CD4-positive, alpha-beta memory T cell (primary cell): Measurements from ENCODE around the gene VSTM2B. TPM values are rescaled to one million over a fixed set of nuclear protein-coding genes. Genes with fewer than 3 reads are reported as not detected.

Source experiments
- CTCF ChIA-PET: fragments of 350-600 bp; sonication (Branson Sonifier 250); formaldehyde crosslinking; loops from one replicate; lab custom pipeline; 2021; ENCODE audit warnings: inconsistent platforms; ENCODE audit not compliant: partially characterized antibody; lab: Charles Lee
- POLR2A ChIA-PET: fragments of 350-600 bp; sonication (Branson Sonifier 250); formaldehyde crosslinking; loops from one replicate; lab custom pipeline; 2021; ENCODE audit not compliant: partially characterized antibody; lab: Charles Lee
- DNase-seq, 5 donors: peaks; one replicate each; pipeline versions ENCODE4 v3.0.0 to v3.0.0-alpha.2; 2020 to 2022; ENCODE audit warnings: mixed read lengths in 1 of 5
- H3K27ac ChIP-seq: one replicate; pipeline ENCODE4 v1.7.0; 2013; ENCODE audit warnings: low read depth, low read length
- H3K27me3 ChIP-seq: 2 replicates; pipeline ENCODE4 v1.7.0; 2013; ENCODE audit warnings: mild to moderate bottlenecking, low read length, moderate library complexity; ENCODE audit not compliant: insufficient read depth
- H3K36me3 ChIP-seq: 2 replicates; pipeline ENCODE4 v1.7.0; 2013; ENCODE audit warnings: mild to moderate bottlenecking, low read length, moderate library complexity; ENCODE audit not compliant: insufficient read depth
- H3K4me1 ChIP-seq: 2 replicates; pipeline ENCODE4 v1.7.0; 2013; ENCODE audit warnings: mild to moderate bottlenecking, low read length, moderate library complexity; ENCODE audit not compliant: insufficient read depth
- H3K4me3 ChIP-seq, 2 donors: one replicate each; pipeline ENCODE4 v1.7.0; 2013; ENCODE audit warnings: low read length in 2 of 2, mild to moderate bottlenecking in 1 of 2
- H3K9me3 ChIP-seq, 2 donors: one replicate each; pipeline ENCODE4 v1.7.0; 2013; ENCODE audit warnings: low read length in 2 of 2, control low read depth in 1 of 2; ENCODE audit not compliant: control insufficient read depth in 1 of 2
- H3K27ac Mint-ChIP-seq, 7 donors: one replicate each; pipeline ENCODE4 v1.8.0; 2020 to 2021; ENCODE audit warnings: mixed read lengths in 7 of 7, mild to moderate bottlenecking in 6 of 7, inconsistent platforms in 3 of 7, moderate library complexity in 3 of 7
- H3K27me3 Mint-ChIP-seq, 2 donors: one replicate each; pipeline ENCODE4 v1.8.0; 2020 to 2021; ENCODE audit warnings: mixed read lengths in 2 of 2
- H3K36me3 Mint-ChIP-seq, 2 donors: one replicate each; pipeline ENCODE4 v1.8.0; 2020 to 2021; ENCODE audit warnings: mixed read lengths in 2 of 2, inconsistent platforms in 1 of 2, mild to moderate bottlenecking in 1 of 2
- H3K4me1 Mint-ChIP-seq, 4 donors: one replicate each; pipeline ENCODE4 v1.8.0; 2020 to 2021; ENCODE audit warnings: mixed read lengths in 4 of 4, mild to moderate bottlenecking in 1 of 4
- H3K4me3 Mint-ChIP-seq, 8 donors: one replicate each; pipeline ENCODE4 v1.8.0; 2020 to 2021; ENCODE audit warnings: mixed read lengths in 8 of 8, mild to moderate bottlenecking in 7 of 8, moderate library complexity in 6 of 8, inconsistent platforms in 3 of 8
- H3K9me3 Mint-ChIP-seq, 8 donors: one replicate each; pipeline ENCODE4 v1.8.0; 2020 to 2021; ENCODE audit warnings: mixed read lengths in 8 of 8, mild to moderate bottlenecking in 5 of 8, inconsistent platforms in 3 of 8, moderate library complexity in 1 of 8
- intact Hi-C: fragments of 100-400 bp; cut with micrococcal nuclease; formaldehyde crosslinking; loops from one replicate; pipeline ENCODE4 v1.15.1; 2023
- polyA plus RNA-seq, 2 donors: library from polyadenylated mRNA; unstranded; fragments of 300-500 nt; fragmentation: Illumina TruSeq; gene quantifications; one replicate each; pipeline ENCODE4 v1.2.3, GENCODE V29; 2021
- total RNA-seq, 2 experiments: library from RNA; stranded (reverse); gene quantifications; one replicate each; pipeline ENCODE4 v1.2.3, GENCODE V29; 2021

VSTM2B gene
- not detected for total RNA-seq
- polyA plus RNA-seq = not detected

DNA sequence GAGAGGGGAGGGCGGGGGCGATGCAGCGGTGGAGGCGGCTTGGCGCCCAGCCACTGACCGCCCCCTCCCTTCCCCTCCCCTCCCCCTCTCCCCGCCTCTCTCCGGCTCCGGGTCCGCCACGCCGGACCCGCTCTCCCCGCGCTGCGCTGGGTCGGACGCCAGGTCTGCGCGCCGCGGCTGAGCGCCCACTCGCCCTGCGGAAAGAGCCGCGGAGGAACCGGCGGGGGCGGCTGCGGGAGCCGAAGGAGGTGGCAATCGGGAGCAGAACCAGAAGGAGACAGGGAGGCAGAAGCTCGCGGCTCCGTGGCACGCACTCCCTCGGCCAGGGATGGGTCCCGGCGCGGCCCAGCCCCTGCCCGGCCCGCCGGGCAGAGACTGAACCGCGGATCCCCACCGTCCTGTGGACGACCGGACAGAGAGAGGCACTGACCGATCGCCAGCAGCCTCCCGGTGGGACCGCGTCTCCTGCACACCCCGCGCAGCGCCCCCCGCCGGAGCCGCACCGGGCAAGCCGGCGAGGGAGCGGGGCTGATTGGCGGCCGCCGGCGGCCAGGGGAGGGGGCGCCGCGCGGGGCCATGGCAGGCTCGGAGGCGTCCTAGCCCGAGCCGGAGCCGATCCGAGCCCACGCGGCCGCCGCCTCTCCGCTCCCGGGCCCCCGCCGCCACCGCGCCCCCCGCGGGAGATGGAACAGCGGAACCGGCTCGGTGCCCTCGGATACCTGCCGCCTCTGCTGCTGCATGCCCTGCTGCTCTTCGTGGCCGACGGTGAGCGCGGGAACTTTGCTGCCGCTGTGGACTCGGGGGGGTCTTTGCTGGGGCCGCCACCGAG is at the start of gene VSTM2B:
VSTM2B (plus strand) TSS at position 94 of the 829 bp plus-strand sequence; CDS start at position 684, 590 bp downstream.
- H3K9me3 Mint-ChIP-seq = peaks cover 0 to 6% (median 0%) of the 10 kb centered on the region in 8 donors
- intact Hi-C loops = loop anchor here (5.0 kb wide), 1 partner anchor 166 kb away; no protein-coding TSS in a partner anchor
- Histone ChIP-seq H3K4me3 (no peak within 1 kb of the TSS), H3K4me1 (peaks cover 25% of the 10 kb centered on the region), H3K36me3 (no peaks in the 10 kb centered on the region), H3K27ac (no peak within 1 kb of the TSS), H3K9me3 (no peaks in the 10 kb centered on the region), H3K27me3 (no peaks in the 10 kb centered on the region)
- ChIA-PET CTCF (no interaction called here), POLR2A (no interaction called here)
- DNase-seq = no peak
- H3K4me3 Mint-ChIP-seq = peak within 1 kb of the TSS in 7 of 8 donors; percentile 66 to 75 (median 69)
- H3K27ac Mint-ChIP-seq = no peak within 1 kb of the TSS
- H3K4me1 Mint-ChIP-seq = peaks cover 7 to 31% (median 19%) of the 10 kb centered on the region in 4 donors
- peaks cover 42 to 51% of the 10 kb centered on the region in 2 donors for H3K27me3 Mint-ChIP-seq
- H3K36me3 Mint-ChIP-seq = no peaks in the 10 kb centered on the region

DNA sequence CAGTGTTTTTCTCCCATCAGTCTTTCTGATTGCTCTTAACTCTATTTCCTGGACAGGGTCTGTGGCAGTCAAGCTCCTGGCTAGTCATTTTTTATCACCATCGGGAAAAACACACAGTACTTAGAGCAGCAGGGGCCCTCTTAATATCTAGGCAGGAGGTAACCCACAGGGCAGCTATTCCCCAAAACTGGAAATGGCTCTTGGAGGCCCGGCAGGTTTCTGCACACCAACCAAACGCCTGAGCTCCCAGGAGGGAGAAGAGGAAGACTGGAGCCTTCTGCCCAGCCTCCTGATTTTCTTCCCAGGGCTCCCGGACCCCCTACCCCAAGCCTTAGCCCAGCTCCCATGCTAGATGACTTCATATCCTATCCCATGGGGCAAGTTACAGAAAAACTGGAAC is 49.3 kb upstream of the VSTM2B start:
- intact Hi-C loops = no loop called here
- H3K27me3 ChIP-seq = no peaks in the 10 kb centered on the region
- H3K4me1 Mint-ChIP-seq = no peaks in the 10 kb centered on the region

DNA sequence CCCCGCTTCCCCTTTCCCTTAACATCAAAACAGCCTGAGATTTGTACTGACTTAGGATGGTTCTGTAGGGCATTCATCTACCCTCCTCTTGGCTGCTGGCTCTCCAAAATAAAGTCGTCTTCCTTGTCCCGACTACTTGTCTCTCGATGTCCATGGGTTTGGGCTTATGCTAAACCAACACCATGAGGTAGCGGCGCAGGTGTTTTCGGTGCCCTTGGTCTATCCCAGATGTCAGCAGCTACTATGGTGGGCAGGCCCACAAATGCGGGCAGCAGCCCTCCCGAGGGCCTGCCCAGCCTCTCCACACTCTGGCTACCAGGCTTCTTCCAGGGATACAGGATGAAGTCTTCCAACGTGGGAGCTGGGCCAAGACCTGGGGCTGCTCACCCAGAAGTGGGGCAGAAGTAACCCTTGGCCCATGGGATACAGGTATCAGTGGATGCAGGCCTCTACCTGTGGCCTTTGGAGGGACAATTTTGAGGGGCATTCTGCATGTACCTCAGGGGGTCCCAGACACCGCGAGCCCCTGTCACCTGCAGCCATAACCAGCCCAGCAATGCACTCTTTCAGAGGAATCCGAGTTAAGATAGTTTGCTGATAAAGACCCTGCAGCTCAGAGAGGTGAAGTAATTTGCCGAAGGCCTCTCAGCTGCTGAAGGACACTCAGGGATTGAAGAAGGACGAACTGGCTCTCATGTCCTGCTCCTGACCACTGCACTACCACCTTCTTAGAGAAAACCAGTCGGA is 47.8 kb upstream of the VSTM2B start:
- POLR2A ChIA-PET = no interaction called here
- no peaks in the 10 kb centered on the region for H3K36me3 ChIP-seq
- no peak overlapping the region for H3K27ac ChIP-seq
- peaks cover 0 to 4% of the 10 kb centered on the region in 2 donors for H3K9me3 ChIP-seq
- no peaks in the 10 kb centered on the region for H3K4me1 ChIP-seq
- intact Hi-C loops = no loop called here
- Mint-ChIP-seq H3K9me3 (peaks cover 2 to 27% (median 15%) of the 10 kb centered on the region in 8 donors), H3K36me3 (no peaks in the 10 kb centered on the region), H3K4me3 (no peak overlapping the region), H3K27me3 (peaks cover 7 to 18% of the 10 kb centered on the region in 2 donors), H3K27ac (no peak overlapping the region), H3K4me1 (no peaks in the 10 kb centered on the region)
- no peak for DNase-seq
- H3K27me3 ChIP-seq = no peaks in the 10 kb centered on the region
- CTCF ChIA-PET = no interaction called here
- H3K4me3 ChIP-seq = no peak overlapping the region

More for the DNA sequence above, 49.3 kb upstream of the VSTM2B start:
- peaks cover 0 to 4% of the 10 kb centered on the region in 2 donors for H3K9me3 ChIP-seq
- H3K4me3 ChIP-seq = no peak overlapping the region
- Mint-ChIP-seq H3K4me3 (no peak overlapping the region), H3K27me3 (peaks cover 5 to 14% of the 10 kb centered on the region in 2 donors), H3K27ac (no peak overlapping the region), H3K36me3 (no peaks in the 10 kb centered on the region), H3K9me3 (peaks cover under 1 to 22% (median 14%) of the 10 kb centered on the region in 8 donors)
- H3K36me3 ChIP-seq = no peaks in the 10 kb centered on the region
- no peaks in the 10 kb centered on the region for H3K4me1 ChIP-seq
- POLR2A ChIA-PET = no interaction called here
- CTCF ChIA-PET = no interaction called here
- no peak overlapping the region for H3K27ac ChIP-seq
- DNase-seq = no peak

- Mint-ChIP-seq H3K27me3 (peaks cover 9 to 20% of the 10 kb centered on the region in 2 donors), H3K36me3 (no peaks in the 10 kb centered on the region), H3K27ac (no peak overlapping the region), H3K4me1 (no peaks in the 10 kb centered on the region), H3K4me3 (no peak overlapping the region), H3K9me3 (peaks cover 2 to 25% (median 16%) of the 10 kb centered on the region in 8 donors)
- H3K36me3 ChIP-seq = no peaks in the 10 kb centered on the region
- CTCF ChIA-PET = no interaction called here
- no peaks in the 10 kb centered on the region for H3K4me1 ChIP-seq
- peaks cover 0 to 4% of the 10 kb centered on the region in 2 donors for H3K9me3 ChIP-seq
- no peak overlapping the region for H3K4me3 ChIP-seq
- POLR2A ChIA-PET = no interaction called here
- no peak overlapping the region for H3K27ac ChIP-seq
- intact Hi-C loops = no loop called here
- no peak for DNase-seq
- no peaks in the 10 kb centered on the region for H3K27me3 ChIP-seq
Measured at GRCh38 chr19:29478578-29479565, 46.9 kb upstream of the VSTM2B start.

GRCh38 chr19:29479941-29480340 is 45.9 kb upstream of the VSTM2B start:
- H3K36me3 ChIP-seq = no peaks in the 10 kb centered on the region
- peaks cover 0 to 4% of the 10 kb centered on the region in 2 donors for H3K9me3 ChIP-seq
- Mint-ChIP-seq H3K4me3 (no peak overlapping the region), H3K4me1 (no peaks in the 10 kb centered on the region), H3K27ac (no peak overlapping the region), H3K9me3 (peaks cover 2 to 25% (median 16%) of the 10 kb centered on the region in 8 donors), H3K27me3 (peaks cover 11 to 26% of the 10 kb centered on the region in 2 donors), H3K36me3 (no peaks in the 10 kb centered on the region)
- H3K4me3 ChIP-seq = no peak overlapping the region
- DNase-seq = no peak
- ChIA-PET POLR2A (no interaction called here), CTCF (no interaction called here)
- no peaks in the 10 kb centered on the region for H3K27me3 ChIP-seq
- no peak overlapping the region for H3K27ac ChIP-seq
- intact Hi-C loops = no loop called here
- H3K4me1 ChIP-seq = no peaks in the 10 kb centered on the region

GRCh38 chr19:29480507-29480906 is 45.3 kb upstream of the VSTM2B start:
- intact Hi-C loops = no loop called here
- Histone ChIP-seq H3K27ac (no peak overlapping the region), H3K9me3 (peaks cover 0 to 4% of the 10 kb centered on the region in 2 donors), H3K4me3 (no peak overlapping the region), H3K36me3 (no peaks in the 10 kb centered on the region), H3K27me3 (no peaks in the 10 kb centered on the region), H3K4me1 (no peaks in the 10 kb centered on the region)
- no peak for DNase-seq
- H3K4me3 Mint-ChIP-seq = no peak overlapping the region
- POLR2A ChIA-PET = no interaction called here
- no peak overlapping the region for H3K27ac Mint-ChIP-seq
- H3K4me1 Mint-ChIP-seq = no peaks in the 10 kb centered on the region
- no peaks in the 10 kb centered on the region for H3K36me3 Mint-ChIP-seq
- CTCF ChIA-PET = no interaction called here
- peaks cover 12 to 26% of the 10 kb centered on the region in 2 donors for H3K27me3 Mint-ChIP-seq
- H3K9me3 Mint-ChIP-seq = peaks cover 2 to 25% (median 16%) of the 10 kb centered on the region in 8 donors
